Erythroblast (primary cell): ENCODE results near the gene TPP1.

Experiments
- GATA1 ChIP-seq: IDR thresholded peaks from 2 replicates; pipeline ENCODE4 v1.6.1; 2011; ENCODE audit warnings: low read depth, mild to moderate bottlenecking, control low read depth, low read length, moderate library complexity
- POLR2A ChIP-seq: IDR thresholded peaks from 2 replicates; pipeline ENCODE4 v1.6.1; 2011; ENCODE audit warnings: mild to moderate bottlenecking, low read length

DNA sequence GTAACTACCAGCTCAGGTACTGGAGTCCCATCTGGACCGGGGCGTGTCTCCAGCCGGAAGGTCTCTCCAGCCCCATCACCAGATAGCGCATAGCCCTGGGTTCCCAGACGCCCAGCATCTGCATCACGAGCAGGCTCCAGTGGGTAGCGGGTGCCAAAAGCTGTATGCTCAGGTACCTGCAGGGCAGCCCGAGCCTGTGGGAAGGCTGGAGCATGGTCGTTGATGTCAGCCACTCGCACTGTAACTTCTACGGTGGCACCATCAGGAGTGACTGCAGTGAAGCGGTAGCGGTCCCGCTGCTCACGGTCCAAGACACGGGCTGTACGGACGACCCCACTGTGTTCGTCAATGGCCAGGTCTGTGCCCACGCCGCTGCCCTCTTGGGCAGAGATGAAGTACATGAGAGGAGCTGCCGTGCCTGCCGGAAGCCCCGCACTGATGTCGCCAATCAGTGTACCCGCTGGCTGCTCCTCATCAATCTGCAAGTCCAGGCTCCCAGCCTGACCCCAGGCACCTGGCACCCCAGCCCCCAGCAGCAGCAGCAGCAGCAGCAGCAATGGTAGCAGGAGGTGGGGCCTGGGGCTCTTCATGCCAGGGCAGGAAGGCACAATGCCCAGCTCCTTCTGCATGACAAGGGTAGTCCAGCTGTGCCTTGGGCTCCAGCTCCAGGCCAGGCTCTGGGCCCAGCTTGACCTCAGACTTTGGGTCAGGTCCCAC, 21.9 kb upstream of the TPP1 start:
- no peak for TF ChIP-seq POLR2A
- no peak for TF ChIP-seq GATA1
